Measurements from ENCODE around the gene ZNF444.
A peak's percentile ranks its signal among the peaks of the same experiment; 100 is the strongest.
"Not testable (repeated sequence)": the region's sequence is repeated elsewhere in the genome, so short reads cannot be mapped to it uniquely, and the experiment has no call there.

The ZNF444 gene

DNA sequence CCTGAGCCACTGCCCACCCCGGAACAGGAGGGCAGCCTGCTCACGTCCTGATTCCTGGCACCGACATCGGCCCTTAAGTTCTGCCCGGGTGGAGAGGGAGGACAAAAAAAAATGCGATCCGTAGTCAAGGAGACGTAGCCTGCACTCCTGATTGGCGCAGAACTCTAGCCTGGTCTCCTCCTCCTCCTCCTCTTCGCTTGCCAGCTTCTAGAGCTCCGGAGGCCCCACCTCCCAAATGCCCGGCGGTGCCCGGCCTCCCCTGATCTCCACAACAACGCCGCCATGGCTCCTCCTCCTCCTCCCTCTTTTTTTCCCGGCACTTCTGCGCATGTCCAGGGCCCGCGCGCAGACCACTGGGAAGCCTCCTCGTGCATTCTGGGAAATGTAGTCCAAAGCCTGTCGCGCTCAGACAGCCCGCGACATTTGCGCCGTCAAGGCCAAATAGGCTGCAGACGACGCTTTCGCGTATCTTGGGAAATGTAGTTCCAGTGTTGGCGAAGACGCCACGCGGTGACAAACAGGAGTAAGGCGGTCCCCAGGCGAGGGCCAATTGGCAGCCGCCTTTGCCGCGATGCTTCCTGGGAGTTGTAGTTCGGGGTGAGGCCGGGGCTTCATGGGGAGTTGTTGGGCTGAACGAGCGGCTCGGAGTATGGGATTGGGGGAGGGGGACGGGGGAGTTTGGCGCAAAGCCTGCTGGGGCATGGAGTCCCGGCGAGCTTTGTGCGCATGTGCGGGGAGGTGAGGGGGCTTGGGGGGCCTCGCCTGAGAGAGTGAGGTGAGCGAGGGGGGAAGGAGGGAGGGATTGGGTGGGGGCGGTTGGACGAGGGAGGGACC lies at the start of gene ZNF444:
Gene ZNF444 (plus strand): TSS at position 705 of the 834 bp plus-strand sequence. CDS start 5,625 bp downstream, outside the sequence.
- H3K4me3 ChIP-seq (ENCODE audit: low read length) = peak within 1 kb of the TSS; percentile 95

GRCh38 chr19:56091751-56092546 lies 49.1 kb upstream of the ZNF444 start:
- H3K4me3 ChIP-seq (ENCODE audit: low read length) = no peak overlapping the region
- TF ChIP-seq ZNF274 (IDR thresholded peaks at IDR 0.05; ENCODE audit: low read depth, low read length) = no peak

More for the DNA sequence above, at the start of gene ZNF444:
- TF ChIP-seq ZNF274 (IDR thresholded peaks at IDR 0.05; ENCODE audit: low read depth, low read length) = no peak

DNA sequence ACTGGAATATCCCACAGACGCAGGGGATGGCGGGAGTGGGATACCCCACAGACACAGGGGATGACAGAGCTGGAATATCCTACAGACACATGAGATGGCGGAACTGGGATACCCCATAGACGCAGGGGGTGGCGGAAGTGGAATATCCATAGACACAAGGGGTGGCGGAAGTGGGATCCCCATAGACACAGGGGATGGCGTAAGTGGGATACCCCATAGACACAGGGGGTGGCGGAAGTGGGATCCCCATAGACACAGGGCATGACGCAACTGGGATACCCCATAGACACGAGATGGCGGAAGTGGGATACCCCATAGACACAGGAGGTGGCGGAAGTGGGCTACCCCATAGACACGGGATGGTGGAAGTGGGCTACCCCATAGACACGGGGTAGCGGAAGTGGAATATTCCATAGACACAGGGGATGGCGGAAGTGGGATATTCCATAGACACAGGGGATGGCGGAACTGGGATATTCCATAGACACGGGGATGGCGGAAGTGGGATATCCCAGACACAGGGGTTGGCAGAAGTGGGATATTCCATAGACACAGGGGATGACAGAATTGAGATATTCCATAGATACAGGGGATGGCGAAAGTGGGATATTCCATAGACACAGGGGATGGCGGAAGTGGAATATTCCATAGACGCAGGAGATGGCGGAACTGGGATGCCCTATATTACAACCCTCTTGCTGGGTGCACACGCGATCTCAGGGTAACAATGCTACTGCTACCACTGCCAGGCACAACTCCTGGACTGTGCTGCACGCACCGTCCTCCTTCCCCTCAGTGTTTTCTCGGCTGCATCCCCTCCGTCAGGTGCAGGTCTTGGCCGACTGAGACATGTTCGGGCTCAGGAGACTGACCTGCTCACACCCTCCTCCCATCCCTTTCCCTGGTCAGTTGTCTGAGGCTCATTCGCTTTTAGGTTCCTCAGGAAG lies 48.1 kb upstream of the ZNF444 start:
- no peak for TF ChIP-seq ZNF274 (IDR thresholded peaks at IDR 0.05; ENCODE audit: low read depth, low read length)
- H3K4me3 ChIP-seq (ENCODE audit: low read length) = no peak overlapping the region

GRCh38 chr19:56094449-56094848 lies 46.6 kb upstream of the ZNF444 start:
- no peak overlapping the region for H3K4me3 ChIP-seq (ENCODE audit: low read length)
- TF ChIP-seq ZNF274 (IDR thresholded peaks at IDR 0.05; ENCODE audit: low read depth, low read length) = no peak

DNA sequence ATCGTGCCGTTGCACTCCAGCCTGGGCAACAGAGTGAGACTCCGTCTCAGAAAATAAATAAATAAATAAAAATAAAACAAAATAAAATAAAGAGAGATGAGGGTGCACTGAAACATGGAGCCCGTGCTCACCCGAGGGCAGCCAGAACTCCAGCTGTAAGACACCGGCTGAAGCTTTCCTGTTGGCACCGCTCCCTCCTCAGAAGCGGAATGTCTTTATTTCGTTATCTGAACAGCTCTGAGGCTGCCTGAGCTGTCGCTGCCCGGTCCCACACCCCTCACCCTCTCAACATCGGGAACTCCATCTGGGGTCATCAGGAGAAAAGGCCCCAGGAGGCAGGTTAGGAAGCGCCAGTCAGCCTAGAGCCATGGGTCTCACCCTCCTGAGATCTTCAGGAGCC lies 44.4 kb upstream of the ZNF444 start:
- no peak for TF ChIP-seq ZNF274 (IDR thresholded peaks at IDR 0.05; ENCODE audit: low read depth, low read length)
- H3K4me3 ChIP-seq (ENCODE audit: low read length) = no peak overlapping the region

DNA sequence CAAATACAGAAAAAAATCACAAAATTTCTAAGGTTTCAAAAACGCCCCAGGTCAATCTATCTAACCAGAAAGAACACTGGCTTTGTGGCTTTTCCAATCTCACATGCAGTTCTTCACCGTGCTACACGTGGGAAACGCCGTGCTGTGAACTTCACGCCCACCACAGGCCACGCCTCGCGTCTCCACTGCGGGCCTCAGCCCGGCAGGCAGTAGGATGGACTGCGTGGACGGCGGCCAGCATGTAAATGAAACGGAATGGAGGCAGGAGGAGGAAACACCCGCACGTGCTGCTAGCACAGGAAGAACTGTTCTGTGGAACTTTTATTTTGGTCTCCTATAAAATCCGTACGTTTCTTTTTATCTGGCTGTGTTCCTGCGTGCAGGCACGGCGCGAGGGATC lies 43.8 kb upstream of the ZNF444 start:
- no peak for TF ChIP-seq ZNF274 (IDR thresholded peaks at IDR 0.05; ENCODE audit: low read depth, low read length)
- no peak overlapping the region for H3K4me3 ChIP-seq (ENCODE audit: low read length)

DNA sequence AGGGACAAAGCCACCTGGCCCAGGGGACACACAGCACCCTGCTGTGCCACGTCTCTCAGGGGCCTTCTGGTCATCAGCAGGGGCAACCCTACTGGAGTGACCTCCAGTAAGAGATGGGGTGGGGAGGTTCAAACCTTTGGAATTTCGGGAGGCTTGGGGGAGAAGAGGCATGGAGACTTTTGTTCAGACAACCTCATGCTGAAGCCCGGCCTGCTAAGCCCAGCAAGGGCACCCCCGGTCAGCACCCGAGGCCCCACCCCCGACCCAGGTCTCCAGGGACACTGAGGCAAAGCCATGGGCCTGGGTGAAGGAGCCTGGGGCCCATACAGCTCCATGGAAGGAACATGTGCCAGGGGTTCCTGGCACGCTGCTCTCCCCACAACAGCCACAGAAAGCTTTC lies 43.3 kb upstream of the ZNF444 start:
- H3K4me3 ChIP-seq (ENCODE audit: low read length) = no peak overlapping the region
- TF ChIP-seq ZNF274 (IDR thresholded peaks at IDR 0.05; ENCODE audit: low read depth, low read length) = no peak

DNA sequence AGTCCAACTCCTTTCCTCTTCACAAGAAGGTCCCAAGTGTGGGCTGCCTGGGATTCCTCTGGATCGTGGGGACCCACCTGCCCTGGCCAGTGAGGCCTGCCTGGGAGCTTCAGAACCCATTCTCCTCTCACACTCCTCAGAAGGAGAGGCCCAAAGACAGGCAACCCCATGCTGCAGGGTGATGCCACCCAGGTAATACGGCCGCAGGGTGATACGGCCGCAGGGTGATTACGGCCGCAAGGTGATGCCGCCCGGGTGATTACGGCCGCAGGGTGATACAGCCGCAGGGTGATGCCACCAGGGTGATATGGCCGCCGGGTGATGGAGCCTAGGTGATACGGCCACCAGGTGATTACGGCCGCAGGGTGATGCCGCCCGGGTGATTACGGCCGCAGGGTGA lies 42.9 kb upstream of the ZNF444 start:
- H3K4me3 ChIP-seq (ENCODE audit: low read length) = not testable (repeated sequence)

DNA sequence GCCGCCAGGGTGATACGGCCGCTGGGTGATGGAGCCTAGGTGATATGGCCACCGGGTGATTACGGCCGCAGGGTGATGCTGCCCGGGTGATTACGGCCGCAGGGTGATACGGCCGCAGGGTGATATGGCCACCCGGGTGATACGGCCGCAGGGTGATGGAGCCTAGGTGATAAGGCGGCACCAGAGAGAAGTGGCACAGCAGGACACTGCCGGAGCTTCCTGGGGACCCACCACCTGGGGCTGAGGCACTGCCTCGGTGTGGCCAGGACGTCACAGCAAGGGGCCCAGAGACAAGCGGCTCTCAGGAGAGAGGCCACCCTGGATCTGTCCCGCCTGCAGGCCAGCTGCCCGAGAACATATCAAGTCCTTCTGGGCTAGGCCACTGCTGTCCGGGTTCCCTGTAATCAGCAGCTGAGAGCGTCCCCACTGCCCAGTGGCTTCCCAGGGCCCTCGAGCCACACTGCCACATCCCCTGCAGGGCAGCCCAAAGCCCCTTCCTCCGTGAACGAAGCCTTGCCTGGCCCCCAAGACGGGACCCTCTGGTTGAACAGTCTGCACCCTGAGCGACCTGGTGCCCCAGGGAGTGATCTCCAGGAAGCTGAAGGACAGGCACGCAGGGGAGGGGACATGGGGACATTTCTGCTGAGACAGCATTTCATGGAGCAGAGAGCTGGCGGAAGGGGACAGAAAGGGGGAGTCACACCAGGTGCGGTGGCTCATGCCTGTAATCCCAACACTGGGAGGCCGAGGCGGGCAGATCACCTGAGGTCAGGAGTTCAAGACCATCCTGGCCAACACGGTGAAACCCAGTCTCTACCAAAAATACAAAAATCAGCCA lies 42.1 kb upstream of the ZNF444 start:
- TF ChIP-seq ZNF274 (IDR thresholded peaks at IDR 0.05; ENCODE audit: low read depth, low read length) = no peak
- H3K4me3 ChIP-seq (ENCODE audit: low read length) = no peak overlapping the region

DNA sequence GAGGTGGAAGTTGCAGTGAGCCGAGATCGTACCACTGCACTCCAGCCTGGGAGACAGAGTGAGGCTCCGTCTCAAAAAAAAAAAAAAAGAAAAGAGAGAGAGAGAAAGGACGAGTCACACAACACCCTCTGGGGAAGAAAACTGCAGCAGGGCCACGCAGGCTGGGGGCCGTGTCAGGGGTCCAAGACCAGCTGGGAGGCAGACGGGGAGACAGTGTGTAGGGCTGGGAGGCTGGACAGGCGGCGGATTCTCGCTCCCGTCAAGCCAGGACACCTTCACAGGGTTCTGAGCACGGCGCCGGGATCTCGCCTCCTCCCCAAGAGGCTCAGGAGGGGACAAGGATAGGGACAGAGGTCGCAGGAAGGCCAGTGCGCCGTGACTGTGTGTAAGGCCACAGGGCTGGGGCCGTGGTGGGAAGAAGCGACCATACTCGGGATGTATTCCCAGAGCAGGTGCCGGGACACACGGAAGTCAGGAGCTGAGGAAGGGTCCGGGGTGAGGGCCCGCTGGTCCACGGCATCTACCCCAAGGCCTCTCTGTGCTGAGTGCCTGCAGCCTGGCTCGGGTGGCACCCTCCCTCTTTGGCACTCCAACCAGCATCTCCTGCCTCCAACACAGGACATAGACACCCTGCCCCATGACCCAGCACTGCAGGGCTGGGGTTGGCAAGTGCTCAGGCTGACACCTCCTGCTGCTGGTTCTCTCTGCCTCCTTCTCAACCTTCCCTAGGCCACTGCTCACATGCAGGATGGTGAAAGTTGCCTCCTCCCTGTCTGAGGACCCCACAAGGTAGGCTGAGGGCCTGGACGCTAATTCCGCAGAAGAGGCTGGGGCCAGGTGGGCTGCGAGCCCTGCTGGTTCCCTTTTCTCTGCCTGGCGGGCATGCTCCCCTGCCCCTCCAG lies 41.2 kb upstream of the ZNF444 start:
- no peak overlapping the region for H3K4me3 ChIP-seq (ENCODE audit: low read length)
- TF ChIP-seq ZNF274 (IDR thresholded peaks at IDR 0.05; ENCODE audit: low read depth, low read length) = no peak

GRCh38 chr19:56101095-56101494 lies 40.0 kb upstream of the ZNF444 start:
- no peak for TF ChIP-seq ZNF274 (IDR thresholded peaks at IDR 0.05; ENCODE audit: low read depth, low read length)

More at GRCh38 chr19:56101095-56101494, 40.0 kb upstream of the ZNF444 start:
- H3K4me3 ChIP-seq (ENCODE audit: low read length) = no peak overlapping the region
